HG02852 (cell line): Measurements from ENCODE around the gene CACNG1.

Experiments used
- ATAC-seq: cut with Tn5 transposase; IDR thresholded peaks from one replicate; pipeline ENCODE4 v1.9.1; 2021; ENCODE audit warnings: mild to moderate bottlenecking, moderate library complexity; ENCODE audit not compliant: unreplicated experiment

CACNG1 gene, protein sequence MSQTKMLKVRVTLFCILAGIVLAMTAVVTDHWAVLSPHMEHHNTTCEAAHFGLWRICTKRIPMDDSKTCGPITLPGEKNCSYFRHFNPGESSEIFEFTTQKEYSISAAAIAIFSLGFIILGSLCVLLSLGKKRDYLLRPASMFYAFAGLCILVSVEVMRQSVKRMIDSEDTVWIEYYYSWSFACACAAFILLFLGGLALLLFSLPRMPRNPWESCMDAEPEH

DNA sequence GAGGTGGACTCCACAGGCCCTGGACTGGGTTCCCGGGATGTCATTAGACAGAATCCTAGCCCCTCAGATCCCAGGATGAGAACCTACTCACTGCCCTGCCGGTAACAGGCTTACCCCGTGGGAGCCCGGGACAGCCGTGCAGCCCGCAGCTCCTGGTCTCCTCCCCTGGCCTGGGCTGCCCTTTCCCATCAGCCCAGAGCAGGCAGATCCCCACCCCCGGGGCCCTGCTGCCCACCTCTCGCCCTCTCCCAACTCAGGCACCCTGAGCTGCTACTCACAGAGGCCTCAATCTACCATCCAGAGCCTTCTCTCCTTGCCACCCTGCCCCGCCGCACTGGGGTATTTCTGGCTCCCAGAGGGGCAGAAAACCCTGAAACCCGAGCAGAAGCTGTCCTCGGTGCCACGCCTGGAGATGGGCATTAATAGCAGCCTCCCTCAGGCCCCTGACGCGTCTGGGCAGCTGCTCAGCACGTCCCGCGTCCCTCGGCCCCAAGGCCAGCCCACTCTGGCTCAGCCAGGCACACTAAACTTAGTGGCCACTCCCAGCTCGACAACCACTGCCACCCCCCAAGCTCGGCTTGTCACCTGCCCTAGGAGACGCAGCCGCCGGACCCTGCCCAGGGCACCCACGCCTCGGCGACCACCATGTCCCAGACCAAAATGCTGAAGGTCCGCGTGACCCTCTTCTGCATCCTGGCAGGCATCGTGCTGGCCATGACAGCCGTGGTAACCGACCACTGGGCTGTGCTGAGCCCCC is at the start of gene CACNG1:
Gene CACNG1, plus strand, starts transcription at position 539 of the 757 bp plus-strand sequence. Its CDS starts 107 bp downstream, at position 646.
- ATAC-seq = no peak

DNA sequence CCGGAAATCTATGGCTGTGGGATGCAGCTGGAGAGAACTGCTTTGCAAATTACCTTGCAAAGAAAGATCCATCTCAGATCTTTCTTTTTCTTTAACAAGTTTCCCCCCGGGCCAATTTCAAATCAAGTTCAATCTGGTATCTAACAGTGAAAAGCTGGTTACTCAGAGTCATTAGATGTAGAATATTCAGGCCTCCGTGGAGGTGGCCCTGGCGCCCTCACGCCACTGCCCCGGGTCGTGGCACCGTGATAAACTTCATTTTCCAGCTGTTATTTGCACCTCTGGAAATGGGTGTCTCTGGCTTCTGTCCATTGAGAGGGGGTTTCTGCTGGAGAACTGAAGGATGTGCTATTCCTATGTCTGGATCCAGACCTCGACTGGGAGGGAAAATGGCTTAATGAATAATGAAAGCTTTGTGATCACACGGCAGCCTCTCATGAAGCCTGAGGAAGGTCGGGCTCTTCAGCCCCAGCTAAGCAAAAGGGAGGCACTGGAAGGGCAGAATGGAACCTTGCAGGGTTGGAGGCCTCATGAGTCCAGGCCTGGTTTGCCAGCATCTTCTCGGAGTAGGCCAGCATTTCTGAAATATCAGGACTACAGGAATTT is 49.3 kb upstream of the CACNG1 start:
- ATAC-seq = no peak

DNA sequence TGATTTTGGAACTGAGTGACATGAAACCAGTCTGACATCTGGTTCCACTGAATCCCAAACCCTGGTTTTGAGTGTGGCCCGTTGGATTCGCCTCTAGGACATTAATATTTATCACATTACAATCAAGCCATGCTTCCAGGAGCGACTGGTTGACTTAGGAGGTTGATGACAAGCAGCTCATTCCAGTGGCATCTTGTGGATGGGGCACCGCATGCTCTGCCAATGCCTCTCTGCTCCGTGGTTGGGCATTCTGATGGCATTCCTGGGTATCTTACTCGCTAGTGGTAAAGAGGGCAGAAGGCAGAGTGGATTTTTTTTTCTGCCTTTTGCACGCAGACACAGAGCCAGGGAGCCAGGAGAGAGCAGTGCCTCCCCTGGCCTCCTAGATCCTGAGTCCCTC is 48.4 kb upstream of the CACNG1 start:
- no peak for ATAC-seq

DNA sequence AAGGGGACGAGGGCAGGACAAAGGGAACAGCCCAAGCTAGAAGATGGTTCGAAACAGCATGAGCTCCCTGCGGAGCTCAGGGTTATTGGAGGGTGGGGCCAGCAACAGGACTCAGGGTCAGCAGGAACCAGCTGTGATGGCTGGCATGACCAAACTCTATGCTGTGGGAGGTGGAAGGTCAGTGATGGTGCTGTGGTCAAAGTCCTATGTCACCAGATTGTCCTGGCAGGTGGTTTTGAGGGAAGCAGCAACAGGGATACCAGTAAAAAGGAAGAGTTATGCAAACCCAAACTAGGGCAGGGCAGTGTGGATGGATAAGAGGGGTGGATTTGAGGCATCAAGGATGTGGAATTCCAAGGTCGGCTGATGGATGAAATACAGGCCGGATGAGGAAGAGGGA is 47.4 kb upstream of the CACNG1 start:
- ATAC-seq = no peak

DNA sequence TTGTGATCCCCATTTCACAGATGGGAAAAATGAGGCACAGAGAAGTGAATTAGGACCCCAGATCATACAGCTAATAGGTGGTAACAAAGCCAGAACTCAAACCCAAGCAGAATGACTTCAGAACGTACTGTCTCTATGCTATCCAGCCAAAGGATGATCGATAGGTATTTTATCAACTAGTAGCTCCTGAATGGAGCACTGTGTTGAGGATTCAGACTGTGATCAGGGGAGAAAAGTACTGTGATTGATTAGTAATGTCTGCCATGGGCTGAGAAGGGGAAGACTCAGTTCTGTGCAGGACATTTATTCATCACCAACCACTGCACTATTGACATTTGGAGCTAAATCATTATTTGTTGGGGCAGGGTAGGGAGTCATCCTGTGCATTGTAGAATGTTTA is 41.1 kb upstream of the CACNG1 start:
- ATAC-seq = no peak

DNA sequence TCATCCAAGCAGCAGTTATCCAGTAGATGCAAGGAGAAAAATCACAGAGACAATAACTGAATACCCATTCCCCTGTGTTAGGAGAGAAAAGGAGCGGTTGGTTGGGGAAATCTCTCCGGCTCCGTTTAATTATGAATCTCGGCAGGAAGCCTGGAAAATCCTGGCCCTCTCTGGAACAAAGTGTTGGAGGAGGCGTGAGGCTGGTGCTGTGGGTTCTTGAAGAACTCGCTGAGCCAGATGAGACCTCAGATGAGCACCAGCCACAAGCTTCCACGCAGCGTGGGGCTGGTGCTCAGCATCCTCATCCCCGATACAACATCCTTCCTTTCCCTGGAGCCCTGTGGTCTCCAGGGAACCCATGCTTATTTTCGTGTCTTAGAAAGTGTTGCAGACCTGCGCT is 40.2 kb upstream of the CACNG1 start:
- ATAC-seq = no peak

DNA sequence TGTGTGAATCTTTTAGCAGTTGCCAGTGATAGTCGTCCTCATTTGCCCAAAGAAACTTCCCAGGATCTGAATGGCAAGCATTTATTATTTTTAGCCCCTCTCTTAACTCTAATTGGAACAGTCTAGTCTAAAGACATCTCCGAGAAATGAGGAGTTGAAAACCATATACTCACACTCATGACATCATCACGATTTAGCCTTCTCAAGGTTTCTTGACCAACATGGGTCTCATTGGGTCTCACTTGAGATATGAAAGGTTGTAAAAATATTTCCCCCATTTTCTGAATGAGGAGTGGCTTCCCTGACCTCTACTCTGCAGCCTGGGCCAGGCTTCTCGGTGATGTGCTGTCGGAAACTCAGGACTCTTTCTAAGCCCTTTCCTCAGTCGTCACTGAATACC is 37.1 kb upstream of the CACNG1 start:
- no peak for ATAC-seq

DNA sequence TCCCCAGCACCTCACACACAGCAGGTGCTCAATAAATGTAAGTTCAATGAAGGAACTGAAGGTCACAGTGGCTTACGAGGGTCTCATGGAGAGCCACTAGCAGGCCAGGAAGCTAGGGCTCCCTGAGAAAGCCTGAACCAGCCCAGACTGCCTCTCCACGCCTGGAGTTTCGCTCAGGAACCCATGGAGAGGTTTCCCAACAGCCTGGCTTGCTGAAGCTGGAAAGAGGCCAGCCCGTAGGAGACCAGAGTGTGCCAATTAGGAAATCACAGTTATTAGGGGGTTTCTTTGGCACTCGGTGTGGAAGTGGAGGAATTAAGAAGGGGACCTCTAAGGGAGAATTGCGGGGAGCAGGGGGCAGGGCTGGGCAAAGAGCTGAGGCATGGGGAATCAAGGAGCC is 36.3 kb upstream of the CACNG1 start:
- no peak for ATAC-seq

DNA sequence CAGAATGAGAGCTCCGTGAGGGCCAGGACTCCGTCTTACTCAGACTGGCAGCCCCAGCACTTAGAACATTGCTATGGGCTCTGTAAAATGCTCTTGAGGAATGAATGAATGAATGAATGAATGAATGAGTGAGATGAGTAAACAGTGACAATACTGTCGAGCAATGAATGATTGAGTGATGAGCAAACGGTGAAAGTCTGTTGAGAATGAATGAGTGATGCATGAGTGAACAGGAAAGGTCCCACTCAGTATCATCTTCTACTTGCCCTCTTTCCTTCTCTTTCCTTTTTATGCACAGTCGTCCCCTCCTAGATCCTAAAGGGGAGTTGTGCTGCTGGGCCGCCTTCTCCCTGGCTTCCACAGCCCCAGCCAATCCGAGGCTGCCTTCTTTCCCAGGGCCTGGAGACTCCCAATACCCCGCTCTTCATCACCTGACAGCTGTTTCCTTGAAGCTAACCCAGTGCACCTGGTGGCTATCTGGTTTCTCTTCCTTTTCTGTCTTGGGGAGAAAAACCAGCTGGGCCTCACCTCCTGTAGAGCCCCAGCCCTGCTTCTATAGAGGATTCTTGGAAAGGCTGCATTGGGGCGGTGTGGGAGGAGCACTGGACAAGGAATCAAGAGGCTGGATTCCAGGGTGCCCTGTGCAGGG is 32.7 kb upstream of the CACNG1 start:
- ATAC-seq = no peak

DNA sequence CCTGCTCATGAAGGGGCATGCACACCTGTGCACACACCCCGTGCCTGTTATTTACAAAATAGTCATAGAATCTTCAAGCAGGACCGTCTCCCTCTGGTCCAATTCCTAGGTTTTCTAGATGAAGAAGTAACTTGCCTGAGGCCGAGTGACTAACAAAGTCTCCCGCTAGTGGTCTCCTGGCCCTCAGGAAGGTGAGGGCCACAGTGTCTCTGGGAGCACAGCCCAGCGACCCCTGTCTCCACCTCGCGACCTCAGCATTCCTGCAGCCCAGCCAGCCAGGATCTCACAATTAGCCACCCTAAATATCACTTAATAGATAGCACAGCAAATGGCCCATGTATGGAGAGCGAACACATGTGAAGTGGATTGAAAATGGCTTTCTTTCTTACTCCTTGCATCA is 30.5 kb upstream of the CACNG1 start:
- ATAC-seq = no peak

DNA sequence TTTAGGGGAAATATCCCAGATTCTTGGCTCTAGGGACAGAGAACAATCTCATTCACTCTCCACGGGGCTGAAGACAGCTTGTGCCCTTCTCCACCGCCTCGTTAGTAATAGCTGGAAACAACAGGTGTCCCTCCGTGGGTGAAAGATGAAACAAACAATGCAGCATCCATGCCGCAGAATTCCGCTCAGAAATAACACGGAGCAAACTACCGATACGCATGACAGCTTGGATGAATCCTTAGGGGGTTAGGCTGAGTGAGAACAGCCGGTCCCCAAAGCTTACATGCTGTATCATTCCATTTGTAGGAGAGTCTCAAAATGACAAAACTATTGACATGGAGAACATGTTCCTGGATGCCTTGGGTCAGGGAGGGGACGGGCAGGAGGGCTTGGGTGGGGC is 29.4 kb upstream of the CACNG1 start:
- ATAC-seq = no peak

DNA sequence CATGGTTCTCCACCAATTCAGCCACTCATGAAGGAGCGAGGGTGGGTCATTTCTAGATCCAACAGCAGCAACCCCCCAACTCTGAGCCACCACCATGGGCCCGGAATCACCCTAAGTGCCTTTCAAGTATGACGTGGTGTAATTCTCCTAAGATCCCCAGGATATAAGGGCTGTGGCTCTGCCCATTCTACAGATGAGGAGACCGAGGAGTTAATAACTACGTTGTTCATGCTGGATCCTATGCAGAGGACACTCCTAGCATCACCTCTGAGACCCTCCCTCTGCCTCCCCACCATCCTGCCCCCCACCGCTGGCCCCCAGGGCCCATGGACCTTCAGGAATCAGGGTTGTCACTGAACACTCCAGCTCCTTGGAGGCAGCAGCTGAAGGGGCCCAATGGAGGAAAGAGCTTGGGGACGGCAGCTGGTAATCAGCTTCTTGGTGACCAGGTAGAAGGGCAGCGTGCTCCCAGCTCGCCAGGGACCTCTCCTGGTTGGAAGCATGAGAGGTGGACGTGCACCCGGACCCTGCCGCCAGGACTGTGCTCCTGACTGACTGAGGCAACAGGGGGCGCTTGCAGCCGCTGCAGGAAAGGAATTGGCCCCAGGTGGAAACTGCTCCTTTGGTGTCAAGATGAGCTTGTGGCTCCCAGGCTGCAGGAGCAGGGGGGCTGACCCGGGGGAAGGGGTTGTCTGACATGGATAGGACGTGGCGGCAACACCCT is 28.2 kb upstream of the CACNG1 start:
- ATAC-seq = no peak

DNA sequence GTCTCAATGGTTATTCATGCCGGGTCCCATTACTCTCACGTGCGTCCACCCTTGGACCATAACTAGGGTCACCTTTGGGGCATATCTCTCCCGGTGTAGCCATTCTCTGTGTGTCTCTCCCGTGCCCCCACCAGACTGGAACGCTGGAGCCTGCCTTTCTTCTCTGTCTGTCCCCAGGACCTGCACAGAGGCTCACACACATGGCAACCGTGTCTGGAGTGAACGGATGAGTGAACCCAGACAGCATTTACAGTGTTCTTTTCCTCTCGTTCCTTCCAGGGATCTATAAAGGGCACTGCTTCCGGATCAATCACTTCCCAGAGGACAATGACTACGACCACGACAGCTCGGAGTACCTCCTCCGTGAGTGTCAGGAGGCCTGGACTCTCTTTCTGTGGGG is 26.4 kb upstream of the CACNG1 start:
- no peak for ATAC-seq

DNA sequence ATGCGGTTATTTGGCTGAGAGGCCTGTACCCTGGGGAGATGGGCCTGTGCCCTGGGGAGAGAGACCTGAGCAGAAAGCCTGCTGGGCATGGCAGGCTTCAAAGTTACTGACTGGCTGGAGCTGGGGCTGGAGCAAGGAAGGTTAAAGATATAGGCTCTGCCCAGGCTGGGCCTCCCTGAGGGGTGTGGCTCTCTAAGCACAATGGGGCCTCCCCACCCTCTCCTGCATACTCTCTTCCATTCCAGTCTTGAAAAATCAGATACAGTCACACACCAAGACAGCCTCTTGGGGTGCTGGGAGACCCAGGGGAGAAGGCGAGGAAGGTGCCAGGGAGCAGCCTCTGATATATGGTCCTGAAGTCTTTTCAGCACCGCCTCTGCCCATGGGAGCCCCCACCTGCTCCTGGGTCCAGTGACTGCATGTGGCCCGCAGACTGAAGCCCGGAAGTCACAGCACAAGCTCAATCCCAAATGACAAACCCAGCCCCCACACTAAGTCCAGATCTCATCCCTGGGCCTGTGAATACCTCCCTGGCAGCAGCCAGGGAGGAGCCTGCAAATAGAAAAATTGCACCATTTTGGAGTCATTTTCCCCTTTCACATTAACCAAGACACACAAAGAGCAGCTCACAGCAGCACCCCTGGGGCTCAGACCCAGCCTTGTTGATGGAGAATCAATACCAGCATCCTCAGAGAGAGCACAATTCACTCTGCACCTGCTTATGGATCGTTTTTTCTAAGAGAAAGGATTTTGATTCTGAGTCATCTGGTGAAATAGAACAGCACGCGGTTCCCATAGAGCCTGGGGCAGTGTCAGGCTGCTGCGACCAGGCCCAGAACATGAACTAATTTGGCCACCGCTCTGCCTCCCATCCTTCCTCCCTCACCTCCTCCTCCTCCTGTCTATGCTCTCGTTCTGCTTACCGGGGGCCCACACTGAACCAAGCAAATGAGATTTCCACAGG is 25.6 kb upstream of the CACNG1 start:
- no peak for ATAC-seq

DNA sequence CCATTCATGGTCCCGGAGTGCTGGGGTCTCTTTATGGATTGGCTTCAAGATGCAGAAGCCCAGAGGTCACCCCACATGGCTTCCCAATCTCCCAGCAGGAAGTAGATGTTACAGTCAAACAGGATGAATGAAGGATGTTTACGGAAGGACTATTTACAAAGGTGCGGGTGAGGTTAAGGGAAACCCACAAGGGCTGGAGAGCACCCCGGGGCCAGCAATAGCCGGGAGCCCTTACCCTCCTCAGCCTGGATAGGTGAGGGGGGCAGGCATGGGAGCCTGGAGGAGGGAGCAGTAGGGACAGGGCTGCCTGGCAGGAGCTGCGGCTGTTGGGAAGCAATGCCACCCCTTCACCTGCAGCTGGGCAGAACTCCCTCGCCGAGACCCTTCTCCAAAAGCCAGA is 24.5 kb upstream of the CACNG1 start:
- ATAC-seq = no peak

DNA sequence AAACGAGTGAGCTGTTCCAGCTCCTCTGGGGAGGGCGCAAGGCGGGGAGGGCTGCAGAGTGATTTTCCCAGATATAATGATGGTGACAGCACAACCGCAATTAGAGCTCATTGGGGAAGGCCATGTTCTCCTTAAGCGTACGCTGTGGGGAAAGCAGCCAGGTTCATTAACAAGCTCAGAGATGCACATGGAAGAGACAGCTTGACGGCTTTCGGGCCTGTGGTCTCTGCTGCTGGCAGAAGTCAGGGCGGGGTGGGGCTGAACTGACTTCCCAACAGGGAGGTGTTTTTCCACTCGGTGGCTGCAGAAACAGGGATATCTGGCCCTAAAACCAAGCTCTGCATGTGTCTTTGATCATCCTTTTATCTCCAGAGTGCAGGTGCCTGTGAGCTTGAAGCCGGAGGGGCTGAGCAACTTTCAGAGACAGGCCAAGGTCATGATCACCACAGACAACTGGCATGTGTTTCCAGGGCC is 24.0 kb upstream of the CACNG1 start:
- no peak for ATAC-seq

DNA sequence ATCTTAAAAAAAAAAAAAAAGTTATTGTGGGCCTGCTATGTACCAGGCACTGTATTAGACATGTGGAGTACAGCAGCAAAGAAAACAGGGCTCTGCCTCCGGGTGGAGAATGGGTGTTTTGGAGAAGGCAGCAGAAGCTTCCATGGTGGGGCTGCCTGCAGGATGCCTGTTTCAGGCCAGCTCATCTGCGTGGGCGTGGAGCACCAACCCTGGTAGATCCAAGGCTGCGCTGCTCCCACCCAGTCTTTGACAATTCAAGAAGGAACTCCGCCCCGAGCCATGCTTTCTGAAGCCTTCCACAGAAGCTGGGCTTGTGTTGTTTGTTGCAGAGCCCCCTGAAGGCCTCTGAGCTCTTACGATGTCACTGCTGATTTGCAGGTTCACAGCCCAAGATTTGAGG is 23.2 kb upstream of the CACNG1 start:
- no peak for ATAC-seq

DNA sequence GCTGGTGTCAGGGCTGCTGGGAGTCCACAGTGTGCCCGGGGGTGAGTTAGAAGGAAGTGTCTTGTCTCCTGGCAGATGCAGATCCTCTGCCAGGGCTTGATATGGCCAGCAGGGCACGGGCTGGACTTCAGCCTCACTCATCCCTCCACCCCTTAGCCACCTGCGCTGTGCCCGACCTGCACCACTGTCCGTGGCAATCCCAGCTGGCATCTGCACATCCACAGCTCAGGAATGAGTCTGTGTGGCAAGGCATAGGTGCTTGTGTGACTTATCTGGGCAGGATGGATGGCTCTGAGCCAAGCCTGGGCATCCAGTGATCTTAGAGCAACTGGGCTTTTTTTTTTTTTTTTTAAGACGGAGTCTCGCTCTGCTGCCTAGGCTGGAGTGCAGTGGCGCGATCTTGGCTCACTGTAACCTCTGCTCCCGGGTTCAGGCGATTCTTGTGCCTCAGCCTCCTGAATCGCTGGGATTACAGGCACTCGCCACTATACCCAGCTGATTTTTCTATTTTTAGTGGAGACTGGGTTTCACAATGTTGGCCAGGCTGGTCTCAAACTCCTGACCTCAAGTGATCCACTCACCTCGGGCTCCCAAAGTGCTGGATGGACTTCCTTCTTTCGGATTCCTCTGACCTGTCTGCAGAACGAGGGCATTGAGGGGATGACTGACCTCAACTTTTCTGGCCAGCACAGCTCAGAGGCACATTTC is 22.5 kb upstream of the CACNG1 start:
- ATAC-seq = no peak

DNA sequence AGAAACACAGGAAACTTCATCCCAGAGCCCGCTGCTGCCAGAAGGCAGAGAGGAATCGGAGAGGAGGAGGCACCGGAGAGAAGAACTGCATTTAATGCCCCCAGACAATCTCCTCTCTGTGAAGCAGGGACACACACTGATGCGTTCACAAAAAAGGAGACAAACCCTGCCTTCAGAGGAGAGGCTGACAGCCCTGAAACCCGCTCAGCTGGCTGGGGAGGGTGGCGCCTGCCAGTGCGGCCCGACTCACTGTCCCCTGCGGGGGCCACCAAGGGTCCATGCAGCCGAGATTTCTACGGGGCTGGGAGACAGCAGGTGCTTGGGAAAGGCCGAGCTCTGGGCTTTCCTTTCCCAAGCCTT is 21.9 kb upstream of the CACNG1 start:
- no peak for ATAC-seq
